Measurements from ENCODE around the gene SPTBN4.

DNA sequence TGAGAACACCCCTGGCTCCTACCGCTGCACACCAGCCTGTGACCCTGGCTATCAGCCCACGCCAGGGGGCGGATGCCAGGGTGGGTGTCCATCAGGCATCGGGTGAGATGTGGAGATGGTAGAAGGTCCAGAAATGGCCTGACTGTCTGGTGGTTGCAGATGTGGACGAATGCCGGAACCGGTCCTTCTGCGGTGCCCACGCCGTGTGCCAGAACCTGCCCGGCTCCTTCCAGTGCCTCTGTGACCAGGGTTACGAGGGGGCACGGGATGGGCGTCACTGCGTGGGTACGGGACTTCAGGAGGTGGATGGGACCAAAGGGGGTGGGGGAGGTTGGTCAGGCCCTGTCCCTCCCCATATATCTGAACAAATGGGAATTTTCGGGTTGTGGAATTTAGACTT, 150.1 kb downstream of the SPTBN4 start:
- TF ChIP-seq, protein P1, sequence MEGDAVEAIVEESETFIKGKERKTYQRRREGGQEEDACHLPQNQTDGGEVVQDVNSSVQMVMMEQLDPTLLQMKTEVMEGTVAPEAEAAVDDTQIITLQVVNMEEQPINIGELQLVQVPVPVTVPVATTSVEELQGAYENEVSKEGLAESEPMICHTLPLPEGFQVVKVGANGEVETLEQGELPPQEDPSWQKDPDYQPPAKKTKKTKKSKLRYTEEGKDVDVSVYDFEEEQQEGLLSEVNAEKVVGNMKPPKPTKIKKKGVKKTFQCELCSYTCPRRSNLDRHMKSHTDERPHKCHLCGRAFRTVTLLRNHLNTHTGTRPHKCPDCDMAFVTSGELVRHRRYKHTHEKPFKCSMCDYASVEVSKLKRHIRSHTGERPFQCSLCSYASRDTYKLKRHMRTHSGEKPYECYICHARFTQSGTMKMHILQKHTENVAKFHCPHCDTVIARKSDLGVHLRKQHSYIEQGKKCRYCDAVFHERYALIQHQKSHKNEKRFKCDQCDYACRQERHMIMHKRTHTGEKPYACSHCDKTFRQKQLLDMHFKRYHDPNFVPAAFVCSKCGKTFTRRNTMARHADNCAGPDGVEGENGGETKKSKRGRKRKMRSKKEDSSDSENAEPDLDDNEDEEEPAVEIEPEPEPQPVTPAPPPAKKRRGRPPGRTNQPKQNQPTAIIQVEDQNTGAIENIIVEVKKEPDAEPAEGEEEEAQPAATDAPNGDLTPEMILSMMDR (IDR thresholded peaks at IDR 0.05) = no peak
- no peak for TF ChIP-seq POLR2A (IDR thresholded peaks at IDR 0.05)

All from Peyer's patch (tissue), 4 donors.